ENCODE measurements around the gene MAP6D1.
"Not testable (repeated sequence)": the region's sequence is repeated elsewhere in the genome, so short reads cannot be mapped to it uniquely, and the experiment has no call there.

MAP6D1 gene

GRCh38 chr3:183790700-183791099 lies 34.7 kb downstream of the MAP6D1 start:
- DNase-seq (ENCODE audit: low read depth): no peak
- no peak overlapping the region for H3K4me3 ChIP-seq (ENCODE audit: low read length)
- TF ChIP-seq CTCF (conservative IDR thresholded peaks at IDR 0.05; ENCODE audit: low read depth, low read length): no peak

DNA sequence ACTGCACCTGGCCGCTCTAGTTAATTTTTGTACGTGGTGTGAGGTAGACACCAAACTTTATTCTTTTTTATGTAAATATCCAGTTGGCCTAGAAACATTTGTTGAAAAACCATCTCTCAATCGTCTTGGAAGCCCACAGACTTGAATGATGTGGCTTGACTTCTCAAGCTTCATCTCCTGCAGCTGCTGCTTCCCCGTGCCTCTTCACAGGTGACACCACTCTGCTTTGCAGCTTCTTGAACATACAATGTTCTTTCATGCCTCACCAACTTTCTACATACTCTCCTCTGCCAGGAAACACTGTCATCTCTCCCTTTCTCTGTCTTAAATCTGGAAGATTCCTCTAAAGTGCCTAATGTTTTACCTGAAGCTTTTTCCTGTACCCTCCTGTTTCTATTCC lies 35.6 kb downstream of the MAP6D1 start:
- H3K4me3 ChIP-seq (ENCODE audit: low read length): no peak overlapping the region
- TF ChIP-seq CTCF (conservative IDR thresholded peaks at IDR 0.05; ENCODE audit: low read depth, low read length): no peak
- DNase-seq (ENCODE audit: low read depth): no peak

- not testable (repeated sequence) for DNase-seq (ENCODE audit: low read depth); H3K4me3 ChIP-seq (ENCODE audit: low read length)
These were observed 40.9 kb downstream of the MAP6D1 start for GRCh38 chr3:183784503-183784902.

DNA sequence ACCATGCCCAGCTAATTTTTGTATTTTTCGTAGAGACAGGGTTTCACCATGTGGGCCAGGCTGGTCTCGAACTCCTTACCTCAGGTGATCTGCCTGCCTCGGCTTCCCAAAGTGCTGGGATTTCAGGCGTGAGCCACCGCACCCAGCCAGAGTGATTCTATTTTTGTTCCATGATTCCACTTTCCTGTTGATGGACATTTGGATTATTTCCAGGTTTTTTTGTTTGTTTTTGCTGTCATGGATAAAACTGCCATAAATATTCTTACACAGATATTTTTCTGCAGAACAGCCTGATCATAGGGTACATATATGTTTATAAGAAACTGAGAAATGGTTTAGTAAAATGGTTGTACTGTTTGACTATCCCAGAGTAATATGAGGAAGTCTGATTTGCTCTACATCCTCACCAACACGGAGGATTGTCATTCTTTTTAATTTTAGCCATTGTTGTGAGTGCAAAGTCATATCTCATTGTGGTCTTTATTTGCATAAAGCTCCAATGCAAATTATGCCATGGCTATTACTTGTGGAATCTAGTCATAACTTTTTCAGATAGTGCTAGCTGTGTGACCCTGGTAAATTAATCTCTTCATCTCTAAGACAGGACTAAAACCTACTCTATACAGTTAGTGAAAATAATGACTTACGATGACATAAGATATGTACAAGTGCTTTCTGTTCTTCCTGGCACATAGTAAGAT lies 42.7 kb downstream of the MAP6D1 start:
- TF ChIP-seq CTCF (conservative IDR thresholded peaks at IDR 0.05; ENCODE audit: low read depth, low read length): no peak
- no peak overlapping the region for H3K4me3 ChIP-seq (ENCODE audit: low read length)
- DNase-seq (ENCODE audit: low read depth): no peak

GRCh38 chr3:183781246-183781645 lies 44.1 kb downstream of the MAP6D1 start:
- DNase-seq (ENCODE audit: low read depth): no peak
- no peak for TF ChIP-seq CTCF (conservative IDR thresholded peaks at IDR 0.05; ENCODE audit: low read depth, low read length)
- no peak overlapping the region for H3K4me3 ChIP-seq (ENCODE audit: low read length)

GRCh38 chr3:183779896-183780465 lies 45.4 kb downstream of the MAP6D1 start:
- no peak for TF ChIP-seq CTCF (conservative IDR thresholded peaks at IDR 0.05; ENCODE audit: low read depth, low read length)
- H3K4me3 ChIP-seq (ENCODE audit: low read length): no peak overlapping the region
- DNase-seq (ENCODE audit: low read depth): no peak

GRCh38 chr3:183777016-183777618 lies 48.3 kb downstream of the MAP6D1 start:
- no peak for DNase-seq (ENCODE audit: low read depth)
- TF ChIP-seq CTCF (conservative IDR thresholded peaks at IDR 0.05; ENCODE audit: low read depth, low read length): no peak
- H3K4me3 ChIP-seq (ENCODE audit: low read length): no peak overlapping the region

GRCh38 chr3:183776451-183776850 lies 48.9 kb downstream of the MAP6D1 start:
- not testable (repeated sequence) for DNase-seq (ENCODE audit: low read depth); H3K4me3 ChIP-seq (ENCODE audit: low read length)

Measured in retinal pigment epithelial cell (primary cell).